NCI-H524 (cell line): ENCODE data around the gene KLC4.
"Not testable (repeated sequence)": the region's sequence is repeated elsewhere in the genome, so short reads cannot be mapped to it uniquely, and the experiment has no call there.

Experiments used
- DNase-seq, 2 experiments: peaks; one replicate each; lab custom pipeline; 2025; lab: John Stamatoyannopoulos, UW

The KLC4 gene

DNA sequence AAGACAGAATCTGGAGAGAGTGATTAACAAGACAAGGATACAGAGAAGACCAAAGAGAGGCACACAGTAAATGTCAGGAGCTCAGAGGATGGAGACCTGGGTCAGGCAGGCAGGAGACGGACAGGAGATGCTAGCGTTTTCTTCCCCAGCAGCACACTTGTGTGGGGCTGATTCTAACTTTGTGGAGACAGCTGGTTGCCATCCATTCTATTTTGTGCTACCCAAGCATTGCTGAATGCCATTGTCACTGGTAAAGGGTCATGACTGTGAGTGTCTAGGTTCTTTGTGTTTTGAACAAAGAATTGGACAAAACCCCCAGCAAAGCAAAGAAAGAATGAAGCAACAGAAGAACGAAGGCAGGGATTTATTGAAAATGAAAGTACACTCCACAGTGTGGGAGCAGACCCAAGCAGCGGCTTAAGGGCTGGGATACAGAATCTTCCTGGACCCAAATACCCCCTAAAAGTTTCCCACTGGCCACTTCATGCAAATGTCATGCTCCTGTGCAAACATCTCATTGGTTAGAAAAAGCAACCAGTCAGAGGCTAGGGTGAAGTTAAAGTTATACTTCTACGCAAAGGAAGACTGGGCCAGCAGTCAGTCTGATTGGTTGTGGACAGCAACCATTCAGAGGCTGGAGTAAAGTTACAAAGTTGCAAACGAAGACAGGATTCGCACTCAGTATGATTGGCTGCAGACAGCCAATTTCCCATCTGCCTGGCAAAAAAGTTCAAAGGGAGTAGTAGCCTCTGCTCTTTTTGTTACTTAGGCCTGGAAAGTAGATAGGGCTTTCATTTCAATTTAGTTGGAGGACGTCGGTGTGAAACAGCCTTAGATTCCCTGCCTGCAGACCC, 34.2 kb downstream of the KLC4 start:
- no peak for DNase-seq

GRCh38 chr6:43095939-43096338, 36.5 kb downstream of the KLC4 start:
- DNase-seq = no peak

- DNase-seq = no peak
These were observed 37.1 kb downstream of the KLC4 start for GRCh38 chr6:43096451-43097097.

DNA sequence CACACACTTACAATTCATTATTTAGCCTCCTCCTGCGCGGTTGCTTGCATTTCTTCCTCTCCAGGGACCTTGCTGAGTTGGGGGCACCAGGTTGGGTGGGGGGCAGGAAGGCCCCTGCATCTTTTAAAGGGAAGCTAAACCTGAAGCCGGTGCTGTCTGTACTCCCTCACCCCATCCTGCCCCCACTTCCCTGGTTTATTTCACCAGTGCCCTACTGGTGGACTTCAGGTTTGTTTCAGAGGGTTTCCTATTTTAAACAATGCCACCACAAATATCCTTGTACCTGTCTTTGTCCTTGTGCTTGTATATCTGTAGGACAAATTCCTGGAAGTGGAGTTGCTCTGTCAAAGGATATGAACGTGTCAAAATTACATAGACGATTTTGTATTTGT, 37.7 kb downstream of the KLC4 start:
- no peak for DNase-seq

DNA sequence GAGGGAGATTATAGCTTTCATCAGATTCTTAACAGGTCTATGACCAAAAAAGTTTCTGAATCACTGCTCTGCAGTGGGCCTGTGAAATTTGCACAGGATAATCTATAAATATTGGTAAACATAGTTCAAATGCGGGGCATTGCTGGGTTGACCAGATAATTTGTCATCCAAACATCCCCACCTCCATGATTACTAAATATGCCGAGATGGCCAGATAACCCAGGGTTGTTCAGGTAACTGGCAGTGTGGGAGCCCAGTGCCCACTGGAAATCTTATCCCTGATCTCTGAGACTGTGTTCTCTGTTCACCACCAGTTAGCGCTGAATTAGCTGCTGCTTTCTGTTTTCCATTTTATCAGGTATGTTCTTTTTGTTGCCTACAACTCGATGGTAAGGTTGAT, 38.1 kb downstream of the KLC4 start:
- no peak for DNase-seq

- no peak for DNase-seq
These were observed 42.1 kb downstream of the KLC4 start for GRCh38 chr6:43101497-43101896.

DNA sequence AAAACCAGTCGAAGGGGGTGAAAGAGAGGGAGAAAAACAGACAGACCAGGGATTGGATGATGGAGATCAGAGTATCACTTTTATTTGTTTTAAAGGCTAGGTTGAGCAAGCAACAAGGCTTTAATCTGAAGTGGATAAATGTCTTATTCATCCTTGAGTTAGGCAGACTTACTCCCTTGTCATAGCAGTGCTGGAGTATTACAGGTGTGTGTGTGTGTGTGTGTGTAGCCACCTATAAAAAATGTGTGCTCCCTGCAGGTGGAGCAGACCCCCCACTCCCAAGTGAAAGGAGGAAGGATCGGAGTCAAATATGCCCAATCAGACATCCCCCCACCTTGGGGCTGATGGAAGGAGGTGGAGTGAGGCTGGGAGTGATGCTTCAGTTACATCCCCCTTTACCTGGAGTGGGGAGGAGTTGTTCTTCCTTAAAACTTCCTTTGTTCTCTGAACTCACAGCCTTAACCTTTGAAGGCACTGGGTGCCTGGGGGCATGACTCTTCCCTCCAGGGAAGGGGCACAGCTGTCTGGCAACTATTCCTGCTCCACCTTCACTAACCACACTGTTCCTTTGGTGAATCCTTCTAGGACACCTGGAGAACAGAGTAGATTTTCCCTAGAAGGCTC, 43.9 kb downstream of the KLC4 start:
- no peak for DNase-seq

- no peak for DNase-seq
These were observed 46.2 kb downstream of the KLC4 start for GRCh38 chr6:43105538-43106222.

- DNase-seq = peak; percentile 83 to 88
These were observed 48.1 kb downstream of the KLC4 start for GRCh38 chr6:43107344-43108062.

- DNase-seq = no peak
These were observed 54.2 kb downstream of the KLC4 start for GRCh38 chr6:43113431-43114260.

- no peak for DNase-seq
These were observed 55.9 kb downstream of the KLC4 start for GRCh38 chr6:43115365-43115764.

DNA sequence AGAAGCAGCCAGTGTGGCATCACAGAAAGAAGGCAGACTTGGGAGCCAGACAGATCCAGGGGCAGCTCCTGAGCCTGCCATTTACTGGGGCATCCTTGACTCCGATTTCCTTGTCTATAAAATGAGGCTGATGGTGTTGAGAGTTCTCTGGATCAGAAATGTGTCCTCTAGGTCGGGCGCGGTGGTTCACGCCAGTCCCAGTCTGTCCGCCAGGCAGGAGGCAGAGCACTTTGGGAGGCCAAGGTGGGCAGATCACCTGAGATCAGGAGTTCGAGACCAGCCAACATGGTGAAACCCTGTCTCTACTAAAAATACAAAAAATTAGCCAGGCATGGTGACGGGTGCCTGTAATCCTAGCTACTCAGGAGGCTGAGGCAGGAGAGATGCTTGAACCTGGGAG, 58.0 kb downstream of the KLC4 start:
- not testable (repeated sequence) for DNase-seq

GRCh38 chr6:43119482-43119881, 60.1 kb downstream of the KLC4 start:
- no peak for DNase-seq

DNA sequence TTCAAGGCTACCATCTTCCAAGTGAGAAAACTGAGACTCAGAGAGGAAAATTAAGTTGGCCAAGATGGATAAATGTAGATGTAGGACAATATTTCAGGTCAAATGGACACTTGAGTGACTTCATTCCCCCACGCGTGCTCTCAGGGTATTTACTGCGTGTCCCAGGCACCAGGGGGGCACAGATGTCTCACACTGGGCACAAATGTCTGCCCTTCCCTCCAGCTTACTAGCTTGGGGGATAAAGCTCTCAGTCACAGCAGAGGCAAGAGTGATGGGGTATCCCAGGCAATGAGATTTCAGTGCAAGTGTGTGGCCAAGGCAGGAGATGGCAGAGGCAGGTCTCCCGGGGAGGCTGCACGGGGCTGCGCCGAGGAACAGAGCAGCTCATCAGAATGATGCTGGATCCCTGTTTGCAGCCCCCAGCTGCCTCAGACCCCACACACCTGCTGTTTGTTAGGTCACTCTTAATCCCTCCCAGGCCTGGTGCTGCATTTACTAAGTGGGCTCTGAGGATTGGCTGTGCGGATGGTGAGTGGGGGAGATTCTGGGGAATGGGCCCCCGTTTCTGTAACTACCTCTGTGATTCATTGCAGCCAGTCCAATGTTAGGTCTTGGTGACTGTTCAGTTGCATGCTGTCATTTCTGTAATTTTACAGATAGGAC, 60.8 kb downstream of the KLC4 start:
- peak in 1 of 2 experiments; percentile 71 for DNase-seq

GRCh38 chr6:43120944-43121913, 61.8 kb downstream of the KLC4 start:
- no peak for DNase-seq

DNA sequence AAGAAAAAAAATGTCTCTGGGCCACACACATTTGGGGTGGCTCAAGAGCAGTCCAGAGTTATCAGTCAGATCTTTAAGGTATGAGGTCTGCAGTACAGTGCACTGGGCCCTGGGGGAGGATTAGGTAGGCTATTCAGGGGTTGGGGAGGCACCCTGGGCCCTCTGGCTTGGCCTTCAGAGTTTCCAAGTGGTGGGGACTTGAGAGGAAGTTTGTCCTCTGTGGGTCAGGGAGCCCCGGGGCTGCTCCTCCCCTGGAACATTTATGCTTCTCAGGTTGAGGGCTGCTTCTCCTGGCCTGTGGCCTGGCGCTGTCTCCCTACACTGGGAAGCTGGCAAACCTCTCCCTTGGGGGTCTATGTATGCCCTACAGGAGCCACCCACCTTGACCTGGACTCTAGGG, 62.7 kb downstream of the KLC4 start:
- no peak for DNase-seq

DNA sequence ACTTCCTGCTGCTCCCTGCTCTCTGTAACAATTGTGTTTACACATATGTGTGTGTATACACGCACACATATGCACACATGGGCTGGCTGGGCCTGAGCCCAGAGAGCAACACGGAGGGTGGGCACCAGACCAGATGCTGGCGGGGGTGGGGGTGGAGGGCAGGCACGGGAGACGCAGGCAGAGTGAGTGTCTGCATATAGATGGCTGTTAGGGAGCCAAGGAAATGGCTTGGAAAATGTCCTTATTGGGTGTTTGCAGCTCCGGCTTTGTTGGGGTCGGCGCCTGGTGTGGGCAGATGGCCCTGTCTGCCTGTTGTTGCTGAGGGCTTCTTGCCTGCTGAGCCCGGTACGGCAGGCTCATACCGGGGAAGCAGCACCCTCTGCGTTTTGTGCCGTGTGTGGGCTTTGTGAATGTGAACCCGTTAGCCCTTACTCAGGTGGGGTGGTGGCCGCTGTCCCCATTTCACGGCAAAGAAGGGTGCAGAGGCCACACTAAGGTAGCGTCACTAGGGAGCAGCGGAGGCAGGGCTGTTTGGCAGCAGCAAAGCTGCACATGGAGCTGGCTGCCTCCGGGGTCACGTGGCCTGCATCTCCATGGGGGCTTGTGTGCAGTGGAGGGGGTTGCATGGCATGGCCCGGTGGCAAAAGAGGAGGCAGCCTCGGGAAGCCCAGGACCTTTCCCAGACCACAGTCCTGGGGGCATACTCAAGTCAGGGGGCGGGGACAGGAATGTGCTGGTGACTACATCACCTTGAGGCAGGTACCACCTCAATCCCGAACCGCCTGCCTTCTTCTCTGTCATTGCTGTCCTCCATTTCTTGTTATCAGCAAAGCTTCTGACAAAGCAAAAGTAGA, 64.3 kb downstream of the KLC4 start:
- peak; percentile 40 to 74 for DNase-seq

GRCh38 chr6:43124481-43124880, 65.0 kb downstream of the KLC4 start:
- DNase-seq = no peak
